ENCODE measurements around the gene RRAGC.

Gene RRAGC

GRCh38 chr1:38788341-38789336 lies 70.9 kb downstream of the RRAGC start:
- no peak for DNase-seq
- H3K9ac ChIP-seq (ENCODE audit: low read depth, low read length) = no peak overlapping the region
- H3K27ac ChIP-seq (ENCODE audit: low read length) = no peak overlapping the region
- H3K4me3 ChIP-seq (ENCODE audit: low read depth in 1 of 2, low read length in 2 of 2) = no peak overlapping the region
- H3K36me3 ChIP-seq (ENCODE audit: insufficient read depth, low read length) = no peaks in the 10 kb centered on the region
- no peak for ATAC-seq (ENCODE audit: insufficient read depth, low read depth)
- peaks cover 18% of the 10 kb centered on the region for H3K27me3 ChIP-seq (ENCODE audit: insufficient read depth, low read length, poor library complexity)
- TF ChIP-seq EZH2 (IDR thresholded peaks at IDR 0.05; ENCODE audit: borderline replicate concordance, low read depth, low read length, severe bottlenecking) = no peak
- no peak for TF ChIP-seq CTCF (IDR thresholded peaks at IDR 0.05; ENCODE audit: borderline replicate concordance, extremely low read depth, low read length, poor library complexity, severe bottlenecking)
- no peak overlapping the region for H2AFZ ChIP-seq (ENCODE audit: low read depth, low read length)
- no peaks in the 10 kb centered on the region for H3K4me1 ChIP-seq (ENCODE audit: insufficient read depth, low read length)
- no peaks in the 10 kb centered on the region for H3K79me2 ChIP-seq (ENCODE audit: insufficient read depth, low read length)
- no peaks in the 10 kb centered on the region for H4K20me1 ChIP-seq (ENCODE audit: insufficient read depth, low read length)
- no peaks in the 10 kb centered on the region for H3K9me3 ChIP-seq (ENCODE audit: insufficient read depth, low read length, severe bottlenecking)
- no peak overlapping the region for H3K4me2 ChIP-seq (ENCODE audit: insufficient read depth, low read length)

Data from DND-41 (cell line).